Inflammatory macrophage treated with lipopolysaccharide for 4 hours (primary cell): ENCODE measurements around the gene FAM50A.
"Not testable (repeated sequence)": the region's sequence is repeated elsewhere in the genome, so short reads cannot be mapped to it uniquely, and the experiment has no call there.

Experiments
- DNase-seq: peaks from one replicate; pipeline ENCODE4 v3.0.0-alpha.2; 2020

Gene FAM50A

GRCh38 chrX:154443992-154444754 lies at the start of gene FAM50A:
Gene FAM50A (plus strand): TSS chrX:154444141. CDS start chrX:154444236, 95 bp downstream.
- DNase-seq, result peak; percentile 79

DNA sequence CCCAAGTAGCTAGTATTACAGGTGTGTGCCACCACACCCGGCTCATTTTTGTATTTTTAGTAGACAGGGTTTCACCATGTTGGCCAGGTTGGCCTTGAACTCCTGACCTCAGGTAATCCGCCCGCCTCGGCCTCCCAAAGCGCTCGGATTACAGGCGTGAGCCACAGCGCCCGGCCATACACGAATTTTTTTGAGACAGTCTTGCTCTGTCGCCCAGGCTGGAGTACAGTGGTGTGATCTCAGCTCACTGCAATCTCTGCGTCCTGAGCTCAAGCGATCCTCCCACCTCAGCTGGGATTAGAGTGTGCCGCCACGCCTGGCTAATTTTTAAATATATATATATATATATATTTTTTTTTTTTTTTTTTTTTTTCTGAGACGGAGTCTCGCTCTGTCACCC lies 47.6 kb upstream of the FAM50A start:
- not testable (repeated sequence) for DNase-seq

GRCh38 chrX:154396973-154397887 lies 46.7 kb upstream of the FAM50A start:
- peak; percentile 76 for DNase-seq

DNA sequence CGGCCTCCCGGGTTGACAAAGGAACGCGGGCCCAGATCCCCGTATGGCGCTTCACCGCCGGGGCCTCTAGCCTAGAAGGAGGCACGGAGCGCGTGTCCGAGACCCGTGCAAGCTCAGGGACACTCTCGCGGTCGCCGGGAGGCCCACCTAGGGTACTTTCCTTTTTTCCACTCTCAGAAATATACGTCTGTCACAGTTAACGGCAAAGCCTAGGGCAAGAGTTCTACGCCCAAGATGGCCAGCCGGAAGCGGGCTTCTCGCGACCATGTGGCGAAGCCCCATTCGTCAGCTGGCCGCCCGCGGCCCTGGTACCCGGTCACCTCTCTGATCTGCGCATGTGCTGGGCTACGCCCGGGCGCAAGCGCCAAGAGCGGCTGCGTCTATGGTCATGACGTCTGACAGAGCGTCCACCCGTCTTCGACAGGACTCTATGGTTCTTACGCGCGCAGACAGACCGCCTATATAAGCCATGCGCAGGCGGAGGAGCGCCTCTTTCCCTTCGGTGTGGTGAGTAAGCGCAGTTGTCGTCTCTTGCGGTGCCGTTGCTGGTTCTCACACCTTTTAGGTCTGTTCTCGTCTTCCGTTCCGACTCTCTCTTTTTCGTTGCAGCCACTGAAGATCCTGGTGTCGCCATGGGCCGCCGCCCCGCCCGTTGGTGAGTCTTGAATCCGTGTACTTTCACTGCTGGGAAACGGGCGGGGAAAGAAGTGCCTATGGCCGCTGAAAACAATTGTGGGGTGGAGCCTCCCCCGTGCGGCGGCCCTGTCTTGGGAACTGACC lies 45.9 kb upstream of the FAM50A start, which contains the start of gene RPL10:
RPL10 (plus strand) TSS at position 490 of the 780 bp plus-strand sequence; CDS start at position 633, 143 bp downstream.
- peak; percentile 96 for DNase-seq

- peak; percentile 80 for DNase-seq
Measured at GRCh38 chrX:154398668-154399526, 45.0 kb upstream of the FAM50A start.

GRCh38 chrX:154399527-154400368 lies 44.2 kb upstream of the FAM50A start:
- no peak for DNase-seq

DNA sequence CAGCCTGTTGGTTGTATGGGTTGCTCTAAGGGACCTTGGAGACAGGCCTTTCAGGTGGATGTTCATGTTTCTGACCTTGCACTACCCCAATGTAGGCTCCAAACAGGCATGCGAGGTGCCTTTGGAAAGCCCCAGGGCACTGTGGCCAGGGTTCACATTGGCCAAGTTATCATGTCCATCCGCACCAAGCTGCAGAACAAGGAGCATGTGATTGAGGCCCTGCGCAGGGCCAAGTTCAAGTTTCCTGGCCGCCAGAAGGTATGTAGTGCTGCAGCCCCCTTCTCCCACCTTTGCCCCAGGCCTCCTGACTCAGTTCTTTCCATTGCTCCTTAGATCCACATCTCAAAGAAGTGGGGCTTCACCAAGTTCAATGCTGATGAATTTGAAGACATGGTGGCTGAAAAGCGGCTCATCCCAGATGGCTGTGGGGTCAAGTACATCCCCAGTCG lies 43.5 kb upstream of the FAM50A start:
- not testable (repeated sequence) for DNase-seq

DNA sequence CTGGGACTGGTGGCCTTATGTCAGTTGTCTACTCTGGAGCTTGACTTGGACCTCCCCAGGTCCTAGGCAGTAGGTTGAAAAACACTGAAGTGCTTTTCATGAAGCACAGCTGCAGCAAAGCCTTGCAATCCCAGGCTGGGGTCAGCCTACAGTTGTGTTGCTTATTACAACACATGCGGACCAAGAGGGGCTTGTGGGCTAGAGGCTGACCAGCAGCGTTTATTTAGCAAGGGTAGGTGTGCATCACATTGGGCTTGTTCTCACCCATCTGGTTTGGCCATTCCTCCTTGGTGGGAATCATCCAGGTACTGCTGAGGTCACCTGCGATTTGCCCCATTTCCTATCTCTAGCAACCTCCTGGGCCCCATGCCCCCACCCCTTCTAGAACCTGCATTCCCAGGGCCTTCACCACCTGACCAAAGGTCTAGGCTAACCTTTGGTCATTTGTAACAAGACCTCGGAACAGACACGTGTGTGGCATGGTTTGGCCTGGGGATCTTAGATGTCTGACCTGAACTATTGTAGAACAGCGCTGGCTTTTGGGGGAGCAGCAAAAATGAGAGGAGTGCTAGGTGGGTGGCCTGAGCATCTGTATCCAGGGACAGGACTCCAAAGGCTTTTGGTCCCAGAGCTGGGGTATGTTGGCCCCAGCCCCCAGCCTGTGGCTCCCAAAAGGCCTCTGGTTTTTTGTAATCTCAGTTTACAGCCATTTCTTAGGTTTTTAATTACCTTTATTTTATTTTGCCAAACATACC lies 42.7 kb upstream of the FAM50A start:
- no peak for DNase-seq

- no peak for DNase-seq
Measured at GRCh38 chrX:154401918-154402621, 41.9 kb upstream of the FAM50A start.

- no peak for DNase-seq
Measured at GRCh38 chrX:154402622-154403127, 41.3 kb upstream of the FAM50A start.

DNA sequence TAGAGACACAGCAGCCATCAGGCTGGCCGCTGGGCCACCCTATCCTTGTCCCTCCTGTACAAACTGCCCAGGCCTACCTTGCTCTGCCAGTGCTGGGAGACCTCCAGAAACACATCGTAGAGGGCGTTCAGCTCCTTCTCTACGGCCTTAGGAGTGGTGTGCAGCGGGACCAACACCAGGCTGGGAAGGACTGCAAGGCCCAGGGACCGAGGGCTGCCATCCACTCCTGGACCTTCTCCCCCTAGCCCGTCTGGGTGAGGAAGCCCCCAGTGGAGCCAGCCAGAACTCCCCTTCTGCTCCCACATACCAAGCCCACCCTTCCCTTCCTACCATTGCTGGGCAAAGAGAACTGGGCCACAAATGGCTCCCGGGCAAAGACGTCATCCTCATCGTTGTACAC lies 40.7 kb upstream of the FAM50A start:
- no peak for DNase-seq

- DNase-seq, result no peak
Measured at GRCh38 chrX:154403858-154404257, 40.1 kb upstream of the FAM50A start.

DNA sequence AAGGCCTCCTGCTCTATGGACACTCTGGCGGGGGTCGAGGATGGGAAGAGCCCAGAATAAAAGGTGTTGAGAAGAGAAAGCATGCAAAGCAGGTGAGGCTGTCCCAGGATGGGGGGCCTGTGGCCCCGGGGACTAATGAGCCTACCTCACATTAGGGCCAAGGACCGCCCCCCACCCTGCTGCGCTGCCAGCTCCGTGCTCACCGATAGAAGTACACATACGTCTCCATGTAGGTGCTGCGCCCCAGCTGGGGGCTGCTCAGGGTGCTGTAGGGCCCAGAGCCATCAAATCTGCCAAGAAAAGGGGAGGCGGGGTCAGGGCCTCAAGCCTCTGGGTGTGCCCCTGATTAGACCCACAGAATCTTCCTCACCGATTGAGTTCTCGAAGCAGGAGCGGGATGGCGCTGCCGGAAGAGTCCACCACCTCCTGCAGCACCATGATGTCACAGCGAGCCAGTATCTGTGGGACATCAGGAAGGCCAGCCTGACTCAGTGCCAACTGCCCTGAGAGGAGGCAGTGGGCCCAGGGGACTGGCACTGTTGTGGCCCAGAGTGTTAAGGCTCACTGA lies 39.2 kb upstream of the FAM50A start:
- no peak for DNase-seq

DNA sequence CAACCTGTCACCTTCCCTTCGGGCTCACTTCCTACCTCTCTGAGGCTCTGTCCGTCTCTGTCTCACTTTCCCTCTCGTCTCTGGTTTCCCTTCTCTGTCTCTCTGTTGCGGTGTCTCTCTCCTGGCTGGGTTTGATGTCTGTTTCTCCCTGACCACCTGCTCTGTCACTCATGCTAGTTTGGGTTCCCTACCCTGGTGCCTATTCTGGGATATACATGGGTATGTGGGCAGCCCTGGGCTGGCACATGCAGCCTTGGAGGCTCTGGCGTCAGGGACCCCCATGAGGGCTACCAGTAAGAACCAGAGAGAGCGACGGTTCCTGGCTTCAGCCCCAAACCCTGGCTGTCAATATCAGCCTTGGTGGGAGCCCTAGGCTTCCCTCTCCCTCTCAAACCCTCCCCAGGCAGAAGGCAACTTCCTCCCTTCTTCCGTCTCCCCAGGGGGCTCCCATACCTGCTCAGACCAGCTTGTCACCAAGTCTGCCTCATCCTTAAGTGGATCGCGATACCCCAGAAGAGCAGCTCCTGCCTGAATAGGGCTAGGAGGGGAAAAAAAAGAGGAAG lies 35.2 kb upstream of the FAM50A start:
- DNase-seq, result no peak

GRCh38 chrX:154409222-154409871 lies 34.6 kb upstream of the FAM50A start, which contains the start of gene DNASE1L1:
Gene DNASE1L1 (minus strand): TSS chrX:154409254. CDS start chrX:154405568, 3,686 bp downstream.
- DNase-seq, result peak; percentile 89

DNA sequence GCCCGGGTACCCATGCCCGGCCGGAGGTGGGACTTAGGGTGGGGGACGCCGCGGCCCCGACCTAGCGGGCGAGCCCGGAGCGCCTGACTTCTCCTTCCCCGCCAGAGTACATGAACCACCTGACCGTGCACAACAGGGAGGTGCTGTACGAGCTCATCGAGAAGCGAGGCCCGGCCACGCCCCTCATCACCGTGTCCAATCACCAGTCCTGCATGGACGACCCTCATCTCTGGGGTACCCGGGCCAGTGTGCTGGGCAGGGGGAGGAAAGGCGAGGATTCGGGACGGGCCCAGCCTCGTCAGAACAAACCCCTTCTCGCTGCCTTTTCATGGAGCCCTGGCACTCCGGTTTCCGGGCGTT lies 32.0 kb upstream of the FAM50A start:
- DNase-seq, result peak; percentile 42

- peak; percentile 37 for DNase-seq
Measured at GRCh38 chrX:154412468-154412867, 31.5 kb upstream of the FAM50A start.

- no peak for DNase-seq
Measured at GRCh38 chrX:154413142-154413541, 30.8 kb upstream of the FAM50A start.
